Liver (tissue), 9 donors: Measurements from ENCODE around the gene ZFYVE26. TPM values are rescaled to one million over a fixed set of nuclear protein-coding genes. Genes with fewer than 3 reads are reported as not detected.

Experiments
- DNase-seq: peaks from one replicate; pipeline ENCODE4 v3.0.0-alpha.2; 2017; ENCODE audit warnings: low spot score
- H3K27ac ChIP-seq, 2 donors: one replicate each; pipeline ENCODE4 v1.7.0; 2013; ENCODE audit warnings: inconsistent platforms in 2 of 2, low read length in 2 of 2, control low read depth in 1 of 2, low read depth in 1 of 2, mild to moderate bottlenecking in 1 of 2
- H3K27me3 ChIP-seq, 4 donors: one replicate each; pipeline versions ENCODE4 v1.6.1 to v1.7.0; 2013; ENCODE audit warnings: low read length in 3 of 4, inconsistent platforms in 1 of 4, mild to moderate bottlenecking in 1 of 4, moderate library complexity in 1 of 4; ENCODE audit not compliant: control insufficient read depth in 4 of 4, insufficient read depth in 4 of 4
- H3K36me3 ChIP-seq, 4 donors: one replicate each; pipeline versions ENCODE4 v1.6.1 to v1.7.0; 2013; ENCODE audit warnings: low read length in 3 of 4, mild to moderate bottlenecking in 3 of 4, low read depth in 1 of 4, moderate library complexity in 1 of 4; ENCODE audit not compliant: control insufficient read depth in 4 of 4, insufficient read depth in 3 of 4
- H3K4me1 ChIP-seq, 4 donors: one replicate each; pipeline versions ENCODE4 v1.6.1 to v1.7.0; 2013; ENCODE audit warnings: low read length in 3 of 4, mild to moderate bottlenecking in 3 of 4, moderate library complexity in 1 of 4; ENCODE audit not compliant: control insufficient read depth in 4 of 4, insufficient read depth in 4 of 4
- H3K4me3 ChIP-seq, 3 donors: one replicate each; pipeline versions ENCODE4 v1.6.1 to v1.7.0; 2013; ENCODE audit warnings: low read length in 3 of 3, control low read depth in 1 of 3, low read depth in 1 of 3, mild to moderate bottlenecking in 1 of 3
- H3K9ac ChIP-seq, 2 donors: one replicate each; pipeline ENCODE4 v1.7.0; 2013; ENCODE audit warnings: low read length in 2 of 2, mild to moderate bottlenecking in 2 of 2, moderate library complexity in 2 of 2, control low read depth in 1 of 2, low read depth in 1 of 2
- H3K9me3 ChIP-seq, 4 donors: one replicate each; pipeline versions ENCODE4 v1.6.1 to v1.7.0; 2013; ENCODE audit warnings: low read length in 3 of 4; ENCODE audit not compliant: control insufficient read depth in 4 of 4
- CTCF ChIP-seq: fragments of 150-350 bp; IDR thresholded peaks from 2 replicates; pipeline ENCODE4 v1.5.1; 2017; ENCODE audit warnings: improper control_type of control experiment, low read depth, low read length; ENCODE audit not compliant: missing input control
- EGR1 ChIP-seq, 2 donors: IDR thresholded peaks; 2 replicates each; pipeline ENCODE4 v1.6.1; 2016 to 2018; ENCODE audit warnings: antibody characterized with exemption in 2 of 2, low read depth in 2 of 2
- FOXA1 ChIP-seq: IDR thresholded peaks from 2 replicates; pipeline ENCODE4 v1.6.1; 2016; ENCODE audit warnings: antibody characterized with exemption
- FOXA2 ChIP-seq: IDR thresholded peaks from 2 replicates; pipeline ENCODE4 v1.6.1; 2016; ENCODE audit warnings: antibody characterized with exemption
- GABPA ChIP-seq, 2 donors: IDR thresholded peaks in 1 of 2; conservative IDR thresholded peaks in 1 of 2; 2 replicates each; pipeline ENCODE4 v1.6.1; 2016; ENCODE audit warnings: antibody characterized with exemption in 2 of 2, mild to moderate bottlenecking in 1 of 2, moderate library complexity in 1 of 2
- HNF4A ChIP-seq, 2 donors: conservative IDR thresholded peaks; 2 replicates each; pipeline ENCODE4 v1.6.1; 2016; ENCODE audit warnings: antibody characterized with exemption in 2 of 2, mild to moderate bottlenecking in 2 of 2
- HNF4G ChIP-seq: IDR thresholded peaks from 2 replicates; pipeline ENCODE4 v1.6.1; 2016; ENCODE audit warnings: antibody characterized with exemption
- JUND ChIP-seq, 2 donors: IDR thresholded peaks; 2 replicates each; pipeline ENCODE4 v1.6.1; 2016; ENCODE audit warnings: antibody characterized with exemption in 2 of 2
- MAX ChIP-seq: IDR thresholded peaks from 2 replicates; pipeline ENCODE4 v1.6.1; 2016; ENCODE audit warnings: antibody characterized with exemption
- NR2F2 ChIP-seq: IDR thresholded peaks from 2 replicates; pipeline ENCODE4 v1.6.1; 2016; ENCODE audit warnings: antibody characterized with exemption
- RAD21 ChIP-seq, 2 donors: IDR thresholded peaks; 2 replicates each; pipeline ENCODE4 v1.6.1; 2016; ENCODE audit warnings: antibody characterized with exemption in 2 of 2, mild to moderate bottlenecking in 2 of 2
- REST ChIP-seq: IDR thresholded peaks from 2 replicates; pipeline ENCODE4 v1.6.1; 2016; ENCODE audit warnings: antibody characterized with exemption, mild to moderate bottlenecking
- RXRA ChIP-seq, 2 donors: IDR thresholded peaks; 2 replicates each; pipeline ENCODE4 v1.6.1; 2017 to 2018; ENCODE audit warnings: antibody characterized with exemption in 2 of 2, mild to moderate bottlenecking in 1 of 2
- SP1 ChIP-seq: IDR thresholded peaks from 2 replicates; pipeline ENCODE4 v1.6.1; 2018; ENCODE audit warnings: antibody characterized with exemption, mild to moderate bottlenecking
- TAF1 ChIP-seq: conservative IDR thresholded peaks from 2 replicates; pipeline ENCODE4 v1.6.1; 2016; ENCODE audit warnings: antibody characterized with exemption, mild to moderate bottlenecking
- YY1 ChIP-seq: IDR thresholded peaks from 2 replicates; pipeline ENCODE4 v1.6.1; 2016; ENCODE audit warnings: antibody characterized with exemption, mild to moderate bottlenecking
- WGBS: extraction: QIAGEN DNeasy Blood & Tissue Kit; methylation state at CpG from one replicate; pipeline ENCODE4 v1.1.7; 2013; 5-methylcytosine and 5-hydroxymethylcytosine counted together
- polyA plus RNA-seq, 2 donors: library from polyadenylated mRNA; stranded (reverse) in 1 of 2; unstranded in 1 of 2; fragments of 200-250 nt in 1 of 2; fragments of >200 nt in 1 of 2; fragmentation: Nextera tagmentation in 1 of 2; extraction: Ambion mirVana in 1 of 2; gene quantifications; one replicate each; pipeline versions ENCODE4 v1.2.1 to v1.2.3, GENCODE V29; 2013 to 2015
- total RNA-seq, 2 donors: library from RNA; depleted of rRNA; stranded (reverse); fragments of >200 nt; gene quantifications; one replicate each; pipeline ENCODE4 v1.2.3, GENCODE V29; 2014
- TF ChIP-seq, protein P1 (sequence below): IDR thresholded peaks from 2 replicates; pipeline ENCODE4 v1.6.1; 2016; ENCODE audit warnings: antibody characterized with exemption
- TF ChIP-seq, protein P2 (sequence below): IDR thresholded peaks from 2 replicates; pipeline ENCODE4 v1.6.1; 2016; ENCODE audit warnings: antibody characterized with exemption
- donor health status: healthy.
- donor health status: healthy.
- donor health status: healthy.
- donor health status: healthy.
- donor health status: healthy.

The ZFYVE26 gene
- total and polyA plus RNA-seq, 4 donors: 2.4 to 17.2 (median 7.7) TPM

DNA sequence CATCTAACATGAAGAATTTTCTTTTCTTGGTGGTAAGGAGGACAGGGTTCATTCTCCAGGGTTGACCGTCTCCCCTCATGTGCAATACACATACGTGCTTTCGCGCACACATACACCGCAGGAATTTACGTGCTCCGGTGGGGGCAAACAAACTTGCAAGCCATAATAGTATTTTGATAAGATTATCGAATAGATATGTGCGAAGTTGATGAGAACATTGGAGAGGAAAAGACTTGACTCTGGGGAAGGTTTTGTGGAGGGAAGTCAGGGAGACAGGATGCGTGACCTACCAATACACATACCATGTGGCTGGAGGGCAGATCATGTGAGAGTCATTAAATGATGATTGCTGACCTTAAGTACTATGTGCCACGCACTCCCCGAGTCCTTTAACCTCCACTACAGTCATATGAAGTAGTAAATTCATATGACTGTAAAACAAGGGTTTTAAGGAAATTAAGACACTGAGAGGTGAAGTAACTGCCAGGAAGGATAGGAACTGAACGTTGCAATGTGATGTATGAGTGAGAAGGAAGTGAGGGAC is 4.1 kb upstream of the ZFYVE26 start:
- H3K27ac ChIP-seq: no peak overlapping the region
- no peak for DNase-seq
- peak overlapping the region; percentile 50 to 99 (median 65) for H3K4me3 ChIP-seq
- peak overlapping the region; percentile 36 to 72 for H3K9ac ChIP-seq
- TF ChIP-seq TAF1: no peak
- TF ChIP-seq REST: no peak
- TF ChIP-seq, protein P1, sequence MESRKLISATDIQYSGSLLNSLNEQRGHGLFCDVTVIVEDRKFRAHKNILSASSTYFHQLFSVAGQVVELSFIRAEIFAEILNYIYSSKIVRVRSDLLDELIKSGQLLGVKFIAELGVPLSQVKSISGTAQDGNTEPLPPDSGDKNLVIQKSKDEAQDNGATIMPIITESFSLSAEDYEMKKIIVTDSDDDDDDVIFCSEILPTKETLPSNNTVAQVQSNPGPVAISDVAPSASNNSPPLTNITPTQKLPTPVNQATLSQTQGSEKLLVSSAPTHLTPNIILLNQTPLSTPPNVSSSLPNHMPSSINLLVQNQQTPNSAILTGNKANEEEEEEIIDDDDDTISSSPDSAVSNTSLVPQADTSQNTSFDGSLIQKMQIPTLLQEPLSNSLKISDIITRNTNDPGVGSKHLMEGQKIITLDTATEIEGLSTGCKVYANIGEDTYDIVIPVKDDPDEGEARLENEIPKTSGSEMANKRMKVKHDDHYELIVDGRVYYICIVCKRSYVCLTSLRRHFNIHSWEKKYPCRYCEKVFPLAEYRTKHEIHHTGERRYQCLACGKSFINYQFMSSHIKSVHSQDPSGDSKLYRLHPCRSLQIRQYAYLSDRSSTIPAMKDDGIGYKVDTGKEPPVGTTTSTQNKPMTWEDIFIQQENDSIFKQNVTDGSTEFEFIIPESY: no peak
- TF ChIP-seq, protein P2, sequence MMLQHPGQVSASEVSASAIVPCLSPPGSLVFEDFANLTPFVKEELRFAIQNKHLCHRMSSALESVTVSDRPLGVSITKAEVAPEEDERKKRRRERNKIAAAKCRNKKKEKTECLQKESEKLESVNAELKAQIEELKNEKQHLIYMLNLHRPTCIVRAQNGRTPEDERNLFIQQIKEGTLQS: no peak
- TF ChIP-seq EGR1 (IDR thresholded peaks at IDR 0.05; ENCODE audit: low read depth in 2 of 2): no peak
- TF ChIP-seq CTCF: no peak
- TF ChIP-seq RXRA (IDR thresholded peaks at IDR 0.05): no peak
- TF ChIP-seq SP1: no peak
- no peak for TF ChIP-seq JUND (IDR thresholded peaks at IDR 0.05)
- no peak for TF ChIP-seq FOXA1
- TF ChIP-seq GABPA (IDR thresholded peaks at IDR 0.05 in 1 of 2, conservative IDR thresholded peaks at IDR 0.05 in 1 of 2): no peak
- TF ChIP-seq MAX: no peak
- no peak for TF ChIP-seq RAD21 (IDR thresholded peaks at IDR 0.05)
- no peak for TF ChIP-seq HNF4G
- no peak for TF ChIP-seq FOXA2
- TF ChIP-seq HNF4A (conservative IDR thresholded peaks at IDR 0.05): no peak
- no peak for TF ChIP-seq YY1
- TF ChIP-seq NR2F2: no peak
- 29% methylated on average over 13 of the region's 13 CpGs for WGBS
- H3K27me3 ChIP-seq: no peaks in the 10 kb centered on the region
- no peaks in the 10 kb centered on the region for H3K9me3 ChIP-seq
- H3K36me3 ChIP-seq: no peaks in the 10 kb centered on the region
- H3K4me1 ChIP-seq: peaks cover 6 to 22% (median 16%) of the 10 kb centered on the region in 4 donors
